Lung (tissue), 16 donors: ENCODE data around the gene TRIM13. TPM values are rescaled to one million over a fixed set of nuclear protein-coding genes. Genes with fewer than 3 reads are reported as not detected.
A peak's percentile ranks its signal among the peaks of the same experiment; 100 is the strongest.
"Not testable (repeated sequence)": the region's sequence is repeated elsewhere in the genome, so short reads cannot be mapped to it uniquely, and the experiment has no call there.

Source experiments
- ATAC-seq: fragments of 200-7000 bp; cut with Tn5 transposase; one replicate; pipeline ENCODE4 v1.9.1; 2020; ENCODE audit warnings: moderate number of reproducible peaks; ENCODE audit not compliant: insufficient read depth, low FRiP score
- DNase-seq, 3 donors: peaks; one replicate each; pipeline ENCODE4 v3.0.0-alpha.2; 2013 to 2017
- H3K27ac ChIP-seq, 2 donors: one replicate each; pipeline ENCODE4 v1.5.1; 2013; ENCODE audit warnings: mild to moderate bottlenecking in 2 of 2, moderate library complexity in 2 of 2, control low read depth in 1 of 2, inconsistent platforms in 1 of 2, low read depth in 1 of 2, low read length in 1 of 2
- H3K27me3 ChIP-seq, 3 donors: one replicate each; pipeline ENCODE4 v1.5.1; 2013; ENCODE audit warnings: low read length in 2 of 3; ENCODE audit not compliant: control insufficient read depth in 3 of 3, insufficient read depth in 3 of 3
- H3K36me3 ChIP-seq, 4 donors: one replicate each; pipeline ENCODE4 v1.5.1; 2013; ENCODE audit warnings: low read length in 4 of 4, mild to moderate bottlenecking in 1 of 4, moderate library complexity in 1 of 4; ENCODE audit not compliant: control insufficient read depth in 4 of 4, insufficient read depth in 4 of 4
- H3K4me1 ChIP-seq, 5 donors: one replicate each; pipeline ENCODE4 v1.5.1; 2013; ENCODE audit warnings: low read length in 5 of 5, mild to moderate bottlenecking in 2 of 5, moderate library complexity in 1 of 5; ENCODE audit not compliant: control insufficient read depth in 5 of 5, insufficient read depth in 5 of 5
- H3K4me3 ChIP-seq: one replicate; pipeline ENCODE4 v1.5.1; 2013; ENCODE audit warnings: mild to moderate bottlenecking, control low read depth, moderate library complexity
- H3K9ac ChIP-seq, 2 donors: one replicate each; pipeline ENCODE4 v1.5.1; 2013; ENCODE audit warnings: low read length in 2 of 2, control low read depth in 1 of 2; ENCODE audit not compliant: insufficient read depth in 1 of 2
- H3K9me3 ChIP-seq, 4 donors: one replicate each; pipeline ENCODE4 v1.5.1; 2013; ENCODE audit warnings: low read length in 3 of 4, mild to moderate bottlenecking in 1 of 4, moderate library complexity in 1 of 4; ENCODE audit not compliant: control insufficient read depth in 4 of 4, insufficient read depth in 3 of 4
- CTCF ChIP-seq: IDR thresholded peaks from 2 replicates; pipeline ENCODE4 v1.5.1; 2012; ENCODE audit warnings: mild to moderate bottlenecking; ENCODE audit errors: control extremely low read depth, extremely low read depth
- WGBS, 2 donors: extraction: QIAGEN DNeasy Blood & Tissue Kit; methylation state at CpG; one replicate each; pipeline ENCODE4 v1.1.7; 2013; 5-methylcytosine and 5-hydroxymethylcytosine counted together
- long read RNA-seq, 5 donors: transcript quantifications; one replicate each; lab custom pipeline, GENCODE V29; 2026
- polyA plus RNA-seq, 2 donors: library from polyadenylated mRNA; stranded (reverse); fragments of 200-250 nt; gene quantifications; one replicate each; pipeline ENCODE4 v1.2.1, GENCODE V29; 2013
- total RNA-seq, 2 donors: library from RNA; depleted of rRNA in 1 of 2; stranded (reverse); fragments of >200 nt in 1 of 2; gene quantifications; one replicate each; pipeline ENCODE4 v1.2.1, GENCODE V29; 2014 to 2021
- donor health status: control.
- donor health status: control.
- donor health status: Bipolar disorder and iron deficiency.
- donor health status: healthy.
- donor health status: DM: yes; HTN: yes; CAD: no.

TRIM13 gene, protein sequence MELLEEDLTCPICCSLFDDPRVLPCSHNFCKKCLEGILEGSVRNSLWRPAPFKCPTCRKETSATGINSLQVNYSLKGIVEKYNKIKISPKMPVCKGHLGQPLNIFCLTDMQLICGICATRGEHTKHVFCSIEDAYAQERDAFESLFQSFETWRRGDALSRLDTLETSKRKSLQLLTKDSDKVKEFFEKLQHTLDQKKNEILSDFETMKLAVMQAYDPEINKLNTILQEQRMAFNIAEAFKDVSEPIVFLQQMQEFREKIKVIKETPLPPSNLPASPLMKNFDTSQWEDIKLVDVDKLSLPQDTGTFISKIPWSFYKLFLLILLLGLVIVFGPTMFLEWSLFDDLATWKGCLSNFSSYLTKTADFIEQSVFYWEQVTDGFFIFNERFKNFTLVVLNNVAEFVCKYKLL
- total RNA-seq (10 to 100 TPM; 27.3 to 45.4 TPM), polyA plus RNA-seq (10 to 100 TPM; 14.9 to 33.0 TPM)
- long read RNA-seq, donor 1, full-length matches to known transcripts, result 21 of 52 reads
- long read RNA-seq, donor 1, partial matches to known transcripts, result 31 of 52 reads
- long read RNA-seq, donor 1, other reads (novel, unspliced or antisense), result 0 of 52 reads
- long read RNA-seq, donor 2, full-length matches to known transcripts, result 4 of 4 reads
- long read RNA-seq, donor 2, partial matches to known transcripts, result 0 of 4 reads
- long read RNA-seq, donor 2, other reads (novel, unspliced or antisense), result 0 of 4 reads
- long read RNA-seq, donor 3, full-length matches to known transcripts, result 7 of 31 reads
- long read RNA-seq, donor 3, partial matches to known transcripts, result 24 of 31 reads
- long read RNA-seq, donor 3, other reads (novel, unspliced or antisense), result 0 of 31 reads
- long read RNA-seq, donor 4, full-length matches to known transcripts, result 6 of 19 reads
- long read RNA-seq, donor 4, partial matches to known transcripts, result 13 of 19 reads
- long read RNA-seq, donor 4, other reads (novel, unspliced or antisense), result 0 of 19 reads
- long read RNA-seq, donor 5, full-length matches to known transcripts, result 19 of 25 reads
- long read RNA-seq, donor 5, partial matches to known transcripts, result 6 of 25 reads
- long read RNA-seq, donor 5, other reads (novel, unspliced or antisense), result 0 of 25 reads

- no peaks in the 10 kb centered on the region for H3K27me3 ChIP-seq
- H3K27ac ChIP-seq, result peak within 1 kb of the TSS; percentile 98 to 100
- peak within 1 kb of the TSS; percentile 95 to 97 for H3K9ac ChIP-seq
- peak; percentile 92 to 96 (median 95) for DNase-seq
- peaks cover 5 to 32% (median 15%) of the 10 kb centered on the region in 5 donors for H3K4me1 ChIP-seq
- peaks cover 0 to 24% (median 3%) of the 10 kb centered on the region in 4 donors for H3K36me3 ChIP-seq
- no peaks in the 10 kb centered on the region for H3K9me3 ChIP-seq
- TF ChIP-seq CTCF, result peak; percentile 60
- ATAC-seq, result peak; percentile 81
- peak within 1 kb of the TSS; percentile 67 for H3K4me3 ChIP-seq
- WGBS, 2 donors, result 0% methylated on average over 50 to 56 of the region's 56 CpGs
These were observed at the start of gene TRIM13 for GRCh38 chr13:49996951-49997895. Gene TRIM13 (plus strand): TSS chr13:49997042. CDS start chr13:50011941, 14,899 bp downstream.

GRCh38 chr13:49948777-49949270, 48.0 kb upstream of the TRIM13 start:
- not testable (repeated sequence) for ATAC-seq, H3K4me3 ChIP-seq, H3K27me3 ChIP-seq, H3K4me1 ChIP-seq, H3K36me3 ChIP-seq, H3K27ac ChIP-seq, H3K9ac ChIP-seq, DNase-seq, H3K9me3 ChIP-seq
- WGBS, 2 donors, result 94 to 95% methylated on average over 6 of the region's 6 CpGs

- peaks cover 0 to 1% (median 0%) of the 10 kb centered on the region in 4 donors for H3K36me3 ChIP-seq
- H3K9me3 ChIP-seq, result no peaks in the 10 kb centered on the region
- TF ChIP-seq CTCF, result no peak
- H3K4me1 ChIP-seq, result no peaks in the 10 kb centered on the region
- ATAC-seq (no peak), DNase-seq (no peak)
- H3K27me3 ChIP-seq, result no peaks in the 10 kb centered on the region
- 91 to 94% methylated on average over 7 of the region's 7 CpGs for WGBS, 2 donors
- H3K27ac ChIP-seq, result no peak overlapping the region
- no peak overlapping the region for H3K9ac ChIP-seq
- no peak overlapping the region for H3K4me3 ChIP-seq
These were observed 44.9 kb upstream of the TRIM13 start for GRCh38 chr13:49951754-49952535.
